K562 (cell line): ENCODE measurements around the gene ZFP92. TPM values are rescaled to one million over a fixed set of nuclear protein-coding genes. Genes with fewer than 3 reads are reported as not detected.

ENCODE experiments used
- CEBPG ChIP-seq, 3 experiments: fragments of 200-800 bp in 1 of 3; sonication (Bioruptor generic) in 1 of 3; sonication (generic) in 1 of 3; formaldehyde crosslinking in 1 of 3; IDR thresholded peaks in 2 of 3; conservative IDR thresholded peaks in 1 of 3; 2 replicates each; pipeline versions ENCODE4 v1.6.1 to v1.8.0; 2016 to 2022; ENCODE audit warnings: missing compliant biosample characterization in 2 of 3, missing genetic modification characterization in 2 of 3, mild to moderate bottlenecking in 1 of 3, missing genetic modification reagents in 1 of 3
- EHMT2 ChIP-seq: fragments of 450-650 bp; IDR thresholded peaks from 2 replicates; pipeline ENCODE4 v1.6.1; 2018; ENCODE audit warnings: antibody characterized with exemption
- ELK3 ChIP-seq: fragments of 450-650 bp; formaldehyde crosslinking; IDR thresholded peaks from 2 replicates; pipeline ENCODE4 v1.4.0; 2020; ENCODE audit warnings: mild to moderate bottlenecking
- HDAC6 ChIP-seq: IDR thresholded peaks from 2 replicates; pipeline ENCODE4 v1.6.1; 2012; ENCODE audit warnings: low read depth, mild to moderate bottlenecking, control low read depth, inconsistent platforms, low read length, moderate library complexity
- KAT7 ChIP-seq: sonication (generic); formaldehyde crosslinking; IDR thresholded peaks from 2 replicates; pipeline ENCODE4 v1.8.0; 2022; ENCODE audit warnings: missing genetic modification reagents, mild to moderate bottlenecking, borderline replicate concordance
- NCOA6 ChIP-seq: fragments of 450-650 bp; IDR thresholded peaks from 2 replicates; pipeline ENCODE4 v1.6.1; 2017; ENCODE audit warnings: mild to moderate bottlenecking
- NFXL1 ChIP-seq: fragments of 450-650 bp; formaldehyde crosslinking; IDR thresholded peaks from 2 replicates; pipeline ENCODE4 v1.4.0; 2021; ENCODE audit warnings: mild to moderate bottlenecking
- NR1H2 ChIP-seq: sonication (generic); formaldehyde crosslinking; IDR thresholded peaks from 2 replicates; pipeline ENCODE4 v1.4.0; 2020; ENCODE audit warnings: mild to moderate bottlenecking, missing genetic modification reagents
- RBM25 ChIP-seq: fragments of 200-400 bp; formaldehyde crosslinking; IDR thresholded peaks from 2 replicates; pipeline ENCODE4 v1.6.1; 2018; ENCODE audit warnings: low read length, low read depth, moderate library complexity; ENCODE audit not compliant: severe bottlenecking
- SRSF9 ChIP-seq: fragments of 200-400 bp; formaldehyde crosslinking; IDR thresholded peaks from 2 replicates; pipeline ENCODE4 v1.6.1; 2017; ENCODE audit warnings: low read depth, low read length, borderline replicate concordance
- STAT5B ChIP-seq: fragments of 250-450 bp; sonication (Bioruptor Pico); IDR thresholded peaks from 2 replicates; pipeline ENCODE4 v1.8.0; 2021; ENCODE audit warnings: mild to moderate bottlenecking, inconsistent platforms
- USF2 ChIP-seq: sonication (generic); formaldehyde crosslinking; IDR thresholded peaks from 2 replicates; pipeline ENCODE4 v1.5.0; 2020; ENCODE audit warnings: missing genetic modification reagents
- VEZF1 ChIP-seq: fragments of 200-800 bp; sonication (Bioruptor generic); IDR thresholded peaks from 2 replicates; pipeline ENCODE4 v1.6.1; 2017; ENCODE audit warnings: missing genetic modification characterization, missing compliant biosample characterization
- XRCC5 ChIP-seq: fragments of 200-400 bp; formaldehyde crosslinking; IDR thresholded peaks from 2 replicates; pipeline ENCODE4 v1.6.1; 2017; ENCODE audit warnings: low read depth, mild to moderate bottlenecking, low read length
- ZBTB33 ChIP-seq: sonication (generic); formaldehyde crosslinking; IDR thresholded peaks from 2 replicates; pipeline ENCODE4 v1.8.1; 2023; ENCODE audit warnings: mild to moderate bottlenecking, missing genetic modification reagents
- ZBTB34 ChIP-seq: fragments of 250-450 bp; sonication (Bioruptor Pico); IDR thresholded peaks from 2 replicates; pipeline ENCODE4 v1.8.0; 2021; ENCODE audit warnings: mild to moderate bottlenecking, moderate library complexity
- ZNF140 ChIP-seq: fragments of 250-450 bp; sonication (Bioruptor Pico); IDR thresholded peaks from 2 replicates; pipeline ENCODE4 v1.8.0; 2021; ENCODE audit warnings: moderate library complexity, mild to moderate bottlenecking, inconsistent platforms
- ZNF174 ChIP-seq: fragments of 250-450 bp; sonication (Bioruptor Pico); IDR thresholded peaks from 2 replicates; pipeline ENCODE4 v1.4.0; 2020; ENCODE audit warnings: mild to moderate bottlenecking
- ZNF589 ChIP-seq: fragments of 200-800 bp; sonication (Bioruptor generic); IDR thresholded peaks from 2 replicates; pipeline ENCODE4 v1.6.1; 2016; ENCODE audit warnings: low read depth, missing genetic modification characterization, missing compliant biosample characterization
- ZNF766 ChIP-seq: fragments of 200-800 bp; sonication (Bioruptor generic); conservative IDR thresholded peaks from 2 replicates; pipeline ENCODE4 v1.6.1; 2016; ENCODE audit warnings: missing genetic modification characterization, missing compliant biosample characterization
- polyA plus RNA-seq, 8 experiments: library from polyadenylated mRNA; depleted of rRNA in 4 of 8; stranded (reverse) in 5 of 8; unstranded in 3 of 8; fragments of >200 nt; fragmentation: Nextera tagmentation in 2 of 8; fragmentation: Illumina TruSeq in 1 of 8; extraction: Ambion mirVana in 2 of 8; extraction: Trizol in 1 of 8; gene quantifications; 2 replicates each; pipeline versions ENCODE4 v1.2.1 to v1.2.3, GENCODE V29; 2011 to 2014; ENCODE audit warnings: inconsistent platforms in 1 of 8, missing spikeins in 1 of 8
- total RNA-seq, 7 experiments: library from RNA; depleted of rRNA in 6 of 7; stranded (reverse); fragments of >200 nt in 6 of 7; fragmentation: Illumina TruSeq in 2 of 7; extraction: Trizol in 2 of 7; gene quantifications; 2 replicates each; pipeline versions ENCODE4 v1.2.1 to v1.2.3, GENCODE V29; 2011 to 2021; ENCODE audit warnings: low replicate concordance in 1 of 7

Gene ZFP92
- total and polyA plus RNA-seq, 9 of the 15 experiments (the other 6 are each of a cell fraction or from before 2014, with no cell fraction given): 0.32 to 3.3 (median 1.8) TPM

GRCh38 chrX:153400146-153401132 is 10.8 kb upstream of the ZFP92 start (continued):
- no peak for TF ChIP-seq ZNF140 (CRISPR knock-in tag)
- no peak for TF ChIP-seq RBM25
- no peak for TF ChIP-seq ZNF766 (CRISPR knock-in tag)
- TF ChIP-seq NR1H2 (CRISPR knock-in tag): no peak
- TF ChIP-seq SRSF9: no peak
- TF ChIP-seq USF2 (CRISPR knock-in tag): no peak
- TF ChIP-seq XRCC5: peak; percentile 78; the same call in 1 of the 2 replicates
- no peak for TF ChIP-seq ZBTB34 (CRISPR knock-in tag)
- no peak for TF ChIP-seq CEBPG (CRISPR knock-in tag; IDR thresholded peaks at IDR 0.05)
- no peak for TF ChIP-seq CEBPG (tag; conservative IDR thresholded peaks at IDR 0.05 in 1 of 2, IDR thresholded peaks at IDR 0.05 in 1 of 2)
- no peak for TF ChIP-seq STAT5B (CRISPR knock-in tag)
- no peak for TF ChIP-seq EHMT2
- TF ChIP-seq KAT7 (CRISPR knock-in tag): no peak
- TF ChIP-seq HDAC6: no peak
- no peak for TF ChIP-seq ZNF589 (CRISPR knock-in tag)
- TF ChIP-seq NCOA6: no peak
- no peak for TF ChIP-seq ELK3 (CRISPR knock-in tag)
- no peak for TF ChIP-seq ZNF174 (CRISPR knock-in tag)
- TF ChIP-seq VEZF1 (CRISPR knock-in tag): no peak
- peak; percentile 58; the same call in 1 of the 2 replicates for TF ChIP-seq ZBTB33
- TF ChIP-seq NFXL1 (CRISPR knock-in tag): no peak
